Body of pancreas (tissue), 4 donors: ENCODE data around the gene MUSK.

Experiments used
- CTCF ChIP-seq, 7 experiments: fragments of 450-650 bp in 4 of 7; fragments of 200-600 bp in 3 of 7; sonication (generic) in 3 of 7; IDR thresholded peaks; one replicate each; pipeline ENCODE4 v1.5.1; 2016 to 2019; ENCODE audit warnings: antibody characterized with exemption in 7 of 7
- POLR2A ChIP-seq, 3 donors: fragments of 450-650 bp; IDR thresholded peaks; one replicate each; pipeline ENCODE4 v1.6.1; 2016; ENCODE audit warnings: antibody characterized with exemption in 3 of 3, mild to moderate bottlenecking in 2 of 3

GRCh38 chr9:110801426-110801825 is 132.8 kb downstream of the MUSK start:
- TF ChIP-seq CTCF (IDR thresholded peaks at IDR 0.05): no peak
- no peak for TF ChIP-seq POLR2A (IDR thresholded peaks at IDR 0.05)
